CD4-positive, alpha-beta T cell treated with Interleukin-4 for 1 hour (primary cell): Measurements from ENCODE around the gene FOXD4L1.
A peak's percentile ranks its signal among the peaks of the same experiment; 100 is the strongest.
"Not testable (repeated sequence)": the region's sequence is repeated elsewhere in the genome, so short reads cannot be mapped to it uniquely, and the experiment has no call there.

Experiments used
- DNase-seq, 2 donors: peaks; one replicate each; pipeline ENCODE4 v3.0.0-alpha.2; 2020 to 2022

Gene FOXD4L1

GRCh38 chr2:113498365-113498764, at the start of gene FOXD4L1:
TSS of gene FOXD4L1 (plus strand) at chr2:113498665. CDS start at chr2:113499257, 592 bp downstream.
- DNase-seq: not testable (repeated sequence)

GRCh38 chr2:113465770-113466169, 32.7 kb upstream of the FOXD4L1 start:
- DNase-seq: not testable (repeated sequence)

DNA sequence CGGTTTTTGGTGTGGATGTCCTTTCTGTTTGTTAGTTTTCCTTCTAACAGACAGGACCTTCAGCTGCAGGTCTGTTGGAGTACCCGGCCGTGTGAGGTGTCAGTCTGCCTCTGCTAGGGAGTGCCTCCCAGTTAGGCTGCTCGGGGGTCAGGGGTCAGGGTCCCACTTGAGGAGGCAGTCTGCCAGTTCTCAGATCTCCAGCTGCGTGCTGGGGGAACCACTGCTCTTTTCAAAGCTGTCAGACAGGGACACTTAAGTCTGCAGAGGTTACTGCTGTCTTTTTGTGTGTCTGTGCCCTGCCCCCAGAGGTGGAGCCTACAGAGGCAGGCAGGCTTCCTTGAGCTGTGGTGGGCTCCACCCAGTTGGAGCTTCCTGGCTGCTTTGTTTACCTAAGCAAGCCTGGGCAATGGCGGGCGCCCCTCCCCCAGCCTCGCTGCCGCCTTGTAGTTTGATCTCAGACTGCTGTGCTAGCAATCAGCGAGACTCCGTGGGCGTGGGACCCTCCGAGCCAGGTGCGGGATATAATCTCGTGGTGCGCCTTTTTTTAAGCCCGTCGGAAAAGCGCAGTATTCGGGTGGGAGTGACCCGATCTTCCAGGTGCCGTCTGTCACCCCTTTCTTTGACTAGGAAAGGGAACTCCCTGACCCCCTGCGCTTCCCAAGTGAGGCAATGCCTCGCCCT, 21.6 kb upstream of the FOXD4L1 start:
- DNase-seq: not testable (repeated sequence)

- not testable (repeated sequence) for DNase-seq
Observed at GRCh38 chr2:113496527-113496926, 1.9 kb upstream of the FOXD4L1 start.

DNA sequence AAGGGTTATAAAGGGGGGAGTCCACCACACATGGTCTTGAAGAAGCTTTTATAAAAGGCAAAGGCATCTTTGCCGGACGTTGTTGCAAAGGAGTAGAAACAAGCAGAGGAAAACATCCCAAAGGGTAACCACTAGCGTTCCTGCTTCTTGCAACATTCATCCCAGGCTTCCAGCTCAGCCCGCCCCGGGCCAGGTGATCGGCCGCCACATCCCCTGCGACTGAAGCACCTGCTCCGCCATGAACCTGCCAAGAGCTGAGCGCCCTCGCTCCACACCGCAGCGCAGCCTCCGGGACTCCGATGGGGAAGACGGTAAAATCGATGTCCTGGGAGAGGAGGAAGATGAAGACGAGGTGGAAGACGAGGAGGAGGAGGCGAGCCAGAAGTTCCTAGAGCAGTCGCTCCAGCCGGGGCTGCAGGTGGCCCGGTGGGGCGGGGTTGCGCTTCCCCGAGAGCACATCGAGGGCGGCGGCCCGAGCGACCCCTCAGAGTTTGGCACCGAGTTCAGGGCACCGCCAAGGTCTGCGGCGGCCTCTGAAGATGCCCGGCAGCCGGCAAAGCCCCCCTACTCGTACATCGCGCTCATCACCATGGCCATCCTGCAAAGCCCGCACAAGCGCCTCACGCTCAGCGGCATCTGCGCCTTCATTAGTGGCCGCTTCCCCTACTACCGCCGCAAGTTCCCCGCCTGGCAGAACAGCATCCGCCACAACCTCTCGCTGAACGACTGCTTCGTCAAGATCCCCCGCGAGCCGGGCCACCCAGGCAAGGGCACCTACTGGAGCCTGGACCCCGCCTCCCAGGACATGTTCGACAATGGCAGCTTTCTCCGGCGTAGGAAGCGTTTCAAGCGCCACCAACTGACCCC, 787 bp downstream of the FOXD4L1 start:
- not testable (repeated sequence) for DNase-seq

GRCh38 chr2:113499886-113500722, 1.6 kb downstream of the FOXD4L1 start:
- DNase-seq: not testable (repeated sequence)

GRCh38 chr2:113500723-113501038, 2.2 kb downstream of the FOXD4L1 start:
- DNase-seq: peak in 1 of 2 donors; percentile 33

GRCh38 chr2:113502216-113503093, 4.0 kb downstream of the FOXD4L1 start:
- DNase-seq: not testable (repeated sequence)

DNA sequence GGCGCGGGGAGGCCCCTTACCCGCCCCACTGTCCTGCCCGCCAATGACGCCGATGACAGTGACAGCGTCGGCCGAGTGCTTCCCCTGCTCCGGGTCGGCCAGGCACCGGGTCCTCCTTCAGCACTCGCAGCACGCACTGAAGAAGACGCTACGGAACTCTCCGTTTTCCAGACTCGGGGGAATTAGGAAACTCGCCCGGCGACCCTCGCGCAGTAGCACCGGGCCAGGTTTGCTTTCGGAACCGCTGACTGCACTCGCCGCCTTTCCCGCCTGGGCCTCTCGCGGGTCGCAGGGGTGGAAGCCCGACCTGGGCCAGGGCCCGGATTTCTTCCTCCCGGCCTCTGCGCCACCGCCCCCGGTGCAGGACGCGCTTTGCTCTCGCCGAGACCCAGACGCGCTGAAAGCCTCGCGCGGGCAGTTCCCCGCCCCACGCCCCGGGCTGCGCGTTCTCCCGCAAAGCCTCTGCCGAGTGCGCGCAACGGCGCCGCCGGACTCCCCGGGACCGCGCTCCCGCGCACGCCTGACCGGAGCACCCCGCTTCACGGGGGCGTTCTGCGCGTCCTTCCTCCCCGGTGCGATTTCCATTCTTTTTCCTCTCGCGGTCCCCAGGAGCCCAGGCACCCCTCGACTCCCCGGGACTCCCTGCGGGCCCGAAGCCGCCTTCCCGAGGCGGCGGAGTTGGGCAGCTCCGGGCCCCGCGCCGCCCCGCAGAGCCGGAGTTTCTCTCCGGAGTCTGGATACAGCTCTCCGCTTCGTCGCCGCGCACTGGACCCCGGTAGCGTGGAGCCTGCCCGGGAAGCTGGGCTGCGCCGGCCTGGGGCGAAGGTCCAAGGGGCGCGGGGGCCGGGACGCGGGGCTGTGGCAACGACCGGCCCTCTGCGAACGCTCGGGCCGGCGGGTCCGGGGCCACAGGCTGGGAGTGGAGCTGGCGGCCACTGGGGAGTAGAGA, 4.9 kb downstream of the FOXD4L1 start:
- peak; percentile 31 to 41 for DNase-seq

- not testable (repeated sequence) for DNase-seq
Observed at GRCh38 chr2:113504081-113504480, 5.6 kb downstream of the FOXD4L1 start.

GRCh38 chr2:113507394-113508140, 9.1 kb downstream of the FOXD4L1 start:
- DNase-seq: not testable (repeated sequence)

- DNase-seq: not testable (repeated sequence)
Observed at GRCh38 chr2:113508187-113508586, 9.7 kb downstream of the FOXD4L1 start.

- DNase-seq: not testable (repeated sequence)
Observed at GRCh38 chr2:113510913-113511312, 12.4 kb downstream of the FOXD4L1 start.

DNA sequence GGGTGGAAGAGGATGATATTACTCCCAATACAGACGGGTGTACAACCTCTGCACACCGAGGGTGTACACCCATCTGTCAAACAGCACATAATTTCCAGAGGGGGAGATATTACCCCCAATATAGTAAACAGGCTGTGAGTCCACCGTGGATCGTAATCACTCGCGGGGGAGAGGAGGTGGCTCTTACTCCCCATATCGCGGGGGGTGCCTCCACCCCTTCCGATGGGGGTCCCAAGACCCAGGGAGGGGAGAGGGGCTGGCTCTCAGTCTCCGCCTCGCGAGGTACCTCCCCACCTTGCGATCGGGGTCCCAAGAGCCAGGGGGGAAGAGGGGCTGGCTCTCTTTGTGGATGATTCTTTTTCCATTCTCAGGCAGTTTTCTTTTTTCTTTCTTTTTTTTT, 13.4 kb downstream of the FOXD4L1 start:
- not testable (repeated sequence) for DNase-seq

- DNase-seq: not testable (repeated sequence)
Observed at GRCh38 chr2:113515457-113515856, 17.0 kb downstream of the FOXD4L1 start.

- not testable (repeated sequence) for DNase-seq
Observed at GRCh38 chr2:113515995-113516394, 17.5 kb downstream of the FOXD4L1 start.

DNA sequence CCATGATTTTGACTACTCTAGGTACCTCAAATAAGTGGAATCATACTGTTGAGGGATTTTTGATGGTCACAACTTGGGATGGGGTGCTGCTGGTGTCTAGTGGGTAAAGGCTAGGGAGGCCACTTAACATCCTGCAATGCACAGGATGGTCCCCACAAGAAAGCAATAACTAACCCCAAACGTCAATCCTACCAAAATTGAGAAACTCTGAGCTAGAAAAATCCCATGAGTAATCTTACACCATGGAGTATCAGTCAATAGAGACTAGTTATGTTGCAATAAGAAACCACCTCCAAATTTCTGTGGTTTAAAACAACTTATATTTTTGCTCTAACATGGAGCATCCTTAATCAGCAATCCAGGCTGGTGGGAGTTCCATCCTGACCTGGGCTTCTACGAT, 18.6 kb downstream of the FOXD4L1 start:
- DNase-seq: not testable (repeated sequence)

GRCh38 chr2:113520837-113521236, 22.4 kb downstream of the FOXD4L1 start:
- not testable (repeated sequence) for DNase-seq

DNA sequence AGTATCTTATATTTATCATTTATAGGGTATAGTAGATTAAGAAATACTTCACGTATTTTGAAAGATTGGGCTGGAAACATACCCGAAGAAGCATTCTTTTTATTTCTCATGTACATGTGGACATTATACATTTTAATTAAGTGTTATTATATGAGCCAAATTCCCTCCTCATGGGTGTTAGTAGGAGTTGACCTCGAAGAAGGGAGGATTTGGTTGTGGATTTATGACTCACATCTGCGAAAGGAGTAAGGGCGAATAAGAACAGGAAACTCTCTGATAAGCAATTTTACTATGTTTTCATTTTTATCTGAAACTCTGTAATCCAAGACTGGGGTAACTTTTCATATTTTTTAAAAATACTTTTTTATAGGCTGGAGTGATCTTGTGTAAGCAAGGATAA, 23.0 kb downstream of the FOXD4L1 start:
- not testable (repeated sequence) for DNase-seq

- not testable (repeated sequence) for DNase-seq
Observed at GRCh38 chr2:113524986-113525385, 26.5 kb downstream of the FOXD4L1 start.
